GM10847 (cell line): ENCODE measurements around the gene IGSF9B.

Experiments used
- POLR2A ChIP-seq: IDR thresholded peaks from 2 replicates; pipeline ENCODE4 v1.6.1; 2011; ENCODE audit not compliant: insufficient read length; ENCODE audit errors: extremely low read depth

The IGSF9B gene

GRCh38 chr11:133925756-133926155 lies 31.0 kb downstream of the IGSF9B start:
- TF ChIP-seq POLR2A: no peak

GRCh38 chr11:133924661-133925060 lies 32.1 kb downstream of the IGSF9B start:
- no peak for TF ChIP-seq POLR2A

- TF ChIP-seq POLR2A: no peak
These were observed 34.5 kb downstream of the IGSF9B start for GRCh38 chr11:133922078-133922870.

- no peak for TF ChIP-seq POLR2A
These were observed 35.3 kb downstream of the IGSF9B start for GRCh38 chr11:133921513-133921912.

GRCh38 chr11:133921026-133921425 lies 35.7 kb downstream of the IGSF9B start:
- TF ChIP-seq POLR2A: no peak

- no peak for TF ChIP-seq POLR2A
These were observed 36.4 kb downstream of the IGSF9B start for GRCh38 chr11:133920109-133920990.

GRCh38 chr11:133919330-133920108 lies 37.2 kb downstream of the IGSF9B start:
- TF ChIP-seq POLR2A: no peak

- TF ChIP-seq POLR2A: no peak
These were observed 38.0 kb downstream of the IGSF9B start for GRCh38 chr11:133918608-133919260.

GRCh38 chr11:133917921-133918607 lies 38.7 kb downstream of the IGSF9B start:
- no peak for TF ChIP-seq POLR2A

GRCh38 chr11:133916784-133917440 lies 39.9 kb downstream of the IGSF9B start:
- TF ChIP-seq POLR2A: no peak

GRCh38 chr11:133913761-133914160 lies 43.0 kb downstream of the IGSF9B start:
- TF ChIP-seq POLR2A: no peak

- TF ChIP-seq POLR2A: no peak
These were observed 45.6 kb downstream of the IGSF9B start for GRCh38 chr11:133911171-133911570.

- no peak for TF ChIP-seq POLR2A
These were observed 46.7 kb downstream of the IGSF9B start for GRCh38 chr11:133910101-133910500.

- no peak for TF ChIP-seq POLR2A
These were observed 47.9 kb downstream of the IGSF9B start for GRCh38 chr11:133908827-133909226.

- no peak for TF ChIP-seq POLR2A
These were observed 48.9 kb downstream of the IGSF9B start for GRCh38 chr11:133907841-133908241.
